Astrocyte (in vitro differentiated cells and primary cell): ENCODE measurements around the gene METTL2A. TPM values are rescaled to one million over a fixed set of nuclear protein-coding genes. Genes with fewer than 3 reads are reported as not detected.
A peak's percentile ranks its signal among the peaks of the same experiment; 100 is the strongest.
"Not testable (repeated sequence)": the region's sequence is repeated elsewhere in the genome, so short reads cannot be mapped to it uniquely, and the experiment has no call there.

Experiments used
- DNase-seq: peaks from one replicate; pipeline ENCODE4 v3.0.0-alpha.2; 2010; ENCODE audit warnings: low read depth
- FAIRE-seq: peaks from 2 replicates; lab custom pipeline; 2011; peaks lifted over from hg19 to GRCh38; lab: Jason Lieb, UNC
- H2AFZ ChIP-seq: 2 replicates; pipeline ENCODE4 v1.6.0; 2012; ENCODE audit warnings: low read depth, low read length, inconsistent platforms
- H3K27ac ChIP-seq: 2 replicates; pipeline ENCODE4 v1.5.1; 2011; ENCODE audit warnings: low read depth, low read length, inconsistent platforms
- H3K27me3 ChIP-seq: 2 replicates; pipeline ENCODE4 v1.6.0; 2011; ENCODE audit warnings: low read length, inconsistent platforms; ENCODE audit not compliant: insufficient read depth
- H3K36me3 ChIP-seq: 2 replicates; pipeline ENCODE4 v1.5.1; 2011; ENCODE audit warnings: low read length, inconsistent platforms; ENCODE audit not compliant: insufficient read depth
- H3K4me1 ChIP-seq: 2 replicates; pipeline ENCODE4 v1.5.1; 2011; ENCODE audit warnings: low read length, inconsistent platforms; ENCODE audit not compliant: insufficient read depth
- H3K4me2 ChIP-seq: 2 replicates; pipeline ENCODE4 v1.6.0; 2012; ENCODE audit warnings: low read length, inconsistent platforms
- H3K4me3 ChIP-seq: 2 replicates; pipeline ENCODE4 v1.5.1; 2011; ENCODE audit warnings: low read depth, mild to moderate bottlenecking, low read length, inconsistent platforms; ENCODE audit not compliant: insufficient read depth
- H3K79me2 ChIP-seq: 2 replicates; pipeline ENCODE4 v1.6.0; 2012; ENCODE audit warnings: mild to moderate bottlenecking, low read length, inconsistent platforms; ENCODE audit not compliant: insufficient read depth
- H3K9ac ChIP-seq: 2 replicates; pipeline ENCODE4 v1.6.0; 2012; ENCODE audit warnings: mild to moderate bottlenecking, low read length, inconsistent platforms
- H3K9me3 ChIP-seq: 2 replicates; pipeline ENCODE4 v1.5.1; 2012; ENCODE audit warnings: low read depth, mild to moderate bottlenecking, low read length, inconsistent platforms; ENCODE audit not compliant: insufficient read depth
- H4K20me1 ChIP-seq: 2 replicates; pipeline ENCODE4 v1.6.0; 2012; ENCODE audit warnings: low read length, inconsistent platforms; ENCODE audit not compliant: insufficient read depth
- H3K27ac Mint-ChIP-seq: one replicate; pipeline ENCODE4 v1.8.0; 2021; ENCODE audit warnings: mild to moderate bottlenecking, mixed read lengths; ENCODE audit not compliant: unreplicated experiment
- H3K27me3 Mint-ChIP-seq: one replicate; pipeline ENCODE4 v1.8.0; 2021; ENCODE audit warnings: low read depth, mixed read lengths; ENCODE audit not compliant: unreplicated experiment
- H3K36me3 Mint-ChIP-seq: one replicate; pipeline ENCODE4 v1.8.0; 2021; ENCODE audit warnings: low read depth, mixed read lengths; ENCODE audit not compliant: unreplicated experiment
- H3K4me1 Mint-ChIP-seq: one replicate; pipeline ENCODE4 v1.8.0; 2021; ENCODE audit warnings: low read depth, mixed read lengths; ENCODE audit not compliant: unreplicated experiment
- H3K4me3 Mint-ChIP-seq: one replicate; pipeline ENCODE4 v1.8.0; 2021; ENCODE audit warnings: mild to moderate bottlenecking, moderate library complexity, mixed read lengths; ENCODE audit not compliant: unreplicated experiment
- H3K9me3 Mint-ChIP-seq: one replicate; pipeline ENCODE4 v1.8.0; 2021; ENCODE audit warnings: mild to moderate bottlenecking, mixed read lengths; ENCODE audit not compliant: unreplicated experiment
- EZH2 ChIP-seq: IDR thresholded peaks from 2 replicates; pipeline ENCODE4 v1.6.1; 2012; ENCODE audit warnings: mild to moderate bottlenecking, low read length, inconsistent platforms; ENCODE audit not compliant: insufficient read depth
- total RNA-seq: library from RNA; stranded (reverse); gene quantifications from 2 replicates; pipeline ENCODE4 v1.2.1, GENCODE V29; 2021
- TF ChIP-seq, protein P1 (sequence below): IDR thresholded peaks from 2 replicates; pipeline ENCODE4 v1.5.1; 2011; ENCODE audit warnings: low read depth, mild to moderate bottlenecking, inconsistent platforms, low read length, moderate library complexity; ENCODE audit not compliant: insufficient read depth

METTL2A gene
- total RNA-seq, 1 donor from 2014 or later: 20.9 TPM

DNA sequence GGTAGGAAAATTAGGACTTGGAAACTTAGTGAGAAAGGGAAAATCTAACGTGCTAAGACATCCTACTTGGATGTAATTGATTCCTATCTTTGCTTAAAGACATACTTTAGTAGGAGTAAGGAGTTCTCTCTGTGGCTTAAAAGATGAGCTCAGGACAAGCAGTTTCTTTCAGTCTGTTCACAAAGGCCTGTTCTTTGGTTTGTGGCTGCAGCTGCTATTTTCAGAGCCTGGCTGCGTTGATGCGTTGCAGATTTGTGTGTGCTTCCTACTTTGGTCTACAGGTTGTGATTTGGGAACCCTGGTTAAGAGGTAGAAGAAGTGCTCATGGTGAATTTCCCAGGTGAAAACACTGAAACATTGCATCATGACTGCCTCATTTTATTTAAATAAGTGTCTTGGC is 30.4 kb downstream of the METTL2A start:
- not testable (repeated sequence) for H3K27me3 Mint-ChIP-seq, H2AFZ ChIP-seq, H3K36me3 ChIP-seq, H3K4me1 Mint-ChIP-seq, H3K79me2 ChIP-seq, H3K27ac ChIP-seq, H3K27me3 ChIP-seq, H3K9ac ChIP-seq, DNase-seq, H3K4me1 ChIP-seq, H3K9me3 Mint-ChIP-seq, H3K4me3 ChIP-seq, H3K9me3 ChIP-seq, H3K4me2 ChIP-seq, H3K4me3 Mint-ChIP-seq, H4K20me1 ChIP-seq, FAIRE-seq, H3K36me3 Mint-ChIP-seq
- peak overlapping the region; percentile 41 for H3K27ac Mint-ChIP-seq

DNA sequence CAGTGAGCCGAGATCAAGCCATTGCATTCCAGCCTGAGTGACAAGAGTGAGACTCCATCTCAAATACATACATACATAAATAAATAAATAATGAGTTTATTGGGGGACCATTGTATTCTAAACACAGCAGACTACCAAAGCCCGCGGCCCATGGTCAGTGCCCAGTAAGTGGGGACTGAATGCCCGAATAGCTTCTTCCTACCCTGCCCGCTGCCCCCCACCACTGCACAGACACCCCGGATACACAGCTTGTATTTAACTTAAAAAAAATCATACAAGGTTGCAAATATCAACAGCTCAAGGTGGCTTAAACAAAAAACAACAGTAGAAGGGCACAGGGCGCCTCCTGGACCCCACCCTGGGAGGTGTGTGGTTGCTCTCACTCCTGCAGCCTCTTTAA is 32.3 kb downstream of the METTL2A start:
- Mint-ChIP-seq H3K4me1 (peaks cover 3% of the 10 kb centered on the region), H3K27ac (no peak overlapping the region), H3K9me3 (no peaks in the 10 kb centered on the region), H3K27me3 (no peaks in the 10 kb centered on the region), H3K36me3 (no peaks in the 10 kb centered on the region), H3K4me3 (no peak overlapping the region)
- H3K4me1 ChIP-seq: no peaks in the 10 kb centered on the region
- H3K4me3 ChIP-seq: no peak overlapping the region
- H3K36me3 ChIP-seq: no peaks in the 10 kb centered on the region
- H4K20me1 ChIP-seq: no peaks in the 10 kb centered on the region
- no peaks in the 10 kb centered on the region for H3K27me3 ChIP-seq
- FAIRE-seq (no peak), DNase-seq (no peak)
- TF ChIP-seq EZH2: no peak
- TF ChIP-seq, protein P1, sequence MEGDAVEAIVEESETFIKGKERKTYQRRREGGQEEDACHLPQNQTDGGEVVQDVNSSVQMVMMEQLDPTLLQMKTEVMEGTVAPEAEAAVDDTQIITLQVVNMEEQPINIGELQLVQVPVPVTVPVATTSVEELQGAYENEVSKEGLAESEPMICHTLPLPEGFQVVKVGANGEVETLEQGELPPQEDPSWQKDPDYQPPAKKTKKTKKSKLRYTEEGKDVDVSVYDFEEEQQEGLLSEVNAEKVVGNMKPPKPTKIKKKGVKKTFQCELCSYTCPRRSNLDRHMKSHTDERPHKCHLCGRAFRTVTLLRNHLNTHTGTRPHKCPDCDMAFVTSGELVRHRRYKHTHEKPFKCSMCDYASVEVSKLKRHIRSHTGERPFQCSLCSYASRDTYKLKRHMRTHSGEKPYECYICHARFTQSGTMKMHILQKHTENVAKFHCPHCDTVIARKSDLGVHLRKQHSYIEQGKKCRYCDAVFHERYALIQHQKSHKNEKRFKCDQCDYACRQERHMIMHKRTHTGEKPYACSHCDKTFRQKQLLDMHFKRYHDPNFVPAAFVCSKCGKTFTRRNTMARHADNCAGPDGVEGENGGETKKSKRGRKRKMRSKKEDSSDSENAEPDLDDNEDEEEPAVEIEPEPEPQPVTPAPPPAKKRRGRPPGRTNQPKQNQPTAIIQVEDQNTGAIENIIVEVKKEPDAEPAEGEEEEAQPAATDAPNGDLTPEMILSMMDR: no peak
- no peaks in the 10 kb centered on the region for H3K79me2 ChIP-seq
- no peak overlapping the region for H3K4me2 ChIP-seq
- H3K9ac ChIP-seq: no peak overlapping the region
- no peaks in the 10 kb centered on the region for H3K9me3 ChIP-seq
- no peak overlapping the region for H2AFZ ChIP-seq
- H3K27ac ChIP-seq: no peak overlapping the region

DNA sequence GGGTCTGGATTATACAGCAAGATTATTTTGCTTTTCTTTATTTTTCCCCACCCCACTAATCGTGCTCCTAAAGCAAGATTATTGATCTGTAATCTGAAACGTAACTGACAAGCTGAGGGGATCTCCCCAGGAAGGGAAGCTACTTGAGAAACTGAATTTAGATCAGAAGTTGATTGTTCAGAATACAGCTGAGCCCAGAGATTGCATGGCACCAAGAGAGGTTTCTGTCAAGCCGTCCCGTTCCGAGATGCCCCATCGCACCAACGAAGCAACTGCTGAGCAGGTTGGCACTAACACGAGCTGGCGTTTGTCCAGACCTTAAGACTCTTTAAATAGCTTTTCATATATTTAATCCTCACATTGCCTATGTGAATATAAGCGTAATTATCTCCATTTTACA is 34.8 kb downstream of the METTL2A start:
- H3K36me3 Mint-ChIP-seq, H4K20me1 ChIP-seq, H3K4me3 Mint-ChIP-seq, H3K27me3 Mint-ChIP-seq, DNase-seq, H3K9me3 Mint-ChIP-seq, H3K79me2 ChIP-seq, H3K9ac ChIP-seq, H2AFZ ChIP-seq, H3K27ac ChIP-seq, H3K4me1 Mint-ChIP-seq, H3K27me3 ChIP-seq, H3K4me2 ChIP-seq, H3K9me3 ChIP-seq, H3K36me3 ChIP-seq, H3K27ac Mint-ChIP-seq, FAIRE-seq, H3K4me1 ChIP-seq, H3K4me3 ChIP-seq: not testable (repeated sequence)

DNA sequence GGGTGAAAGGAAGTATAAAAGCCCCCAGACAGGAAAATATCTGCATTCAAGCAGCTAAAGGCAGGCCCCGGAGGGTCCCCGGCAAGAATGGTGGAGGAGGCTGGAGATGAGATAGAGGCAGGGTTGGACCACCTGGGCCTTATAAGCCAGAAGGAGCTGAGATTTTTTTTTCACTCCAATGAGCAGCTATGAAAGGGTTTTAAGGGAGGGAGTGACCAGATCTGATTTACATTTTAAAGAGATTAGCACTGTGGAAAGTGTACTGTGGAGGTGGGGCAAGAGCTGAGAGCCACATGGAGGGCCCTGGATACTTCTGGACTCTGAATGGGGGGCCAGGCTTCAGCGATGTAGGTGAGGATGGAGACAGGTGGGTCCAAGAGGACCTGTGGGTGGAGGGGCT is 40.7 kb downstream of the METTL2A start:
- DNase-seq, H3K36me3 Mint-ChIP-seq, H3K27me3 Mint-ChIP-seq, H3K27ac ChIP-seq, H4K20me1 ChIP-seq, H3K27me3 ChIP-seq, H3K9me3 Mint-ChIP-seq, H3K4me3 ChIP-seq, H3K27ac Mint-ChIP-seq, H3K36me3 ChIP-seq, H3K4me3 Mint-ChIP-seq, H3K9me3 ChIP-seq, H3K4me1 Mint-ChIP-seq, H3K9ac ChIP-seq, H3K4me2 ChIP-seq, H2AFZ ChIP-seq, H3K4me1 ChIP-seq, FAIRE-seq, H3K79me2 ChIP-seq: not testable (repeated sequence)

DNA sequence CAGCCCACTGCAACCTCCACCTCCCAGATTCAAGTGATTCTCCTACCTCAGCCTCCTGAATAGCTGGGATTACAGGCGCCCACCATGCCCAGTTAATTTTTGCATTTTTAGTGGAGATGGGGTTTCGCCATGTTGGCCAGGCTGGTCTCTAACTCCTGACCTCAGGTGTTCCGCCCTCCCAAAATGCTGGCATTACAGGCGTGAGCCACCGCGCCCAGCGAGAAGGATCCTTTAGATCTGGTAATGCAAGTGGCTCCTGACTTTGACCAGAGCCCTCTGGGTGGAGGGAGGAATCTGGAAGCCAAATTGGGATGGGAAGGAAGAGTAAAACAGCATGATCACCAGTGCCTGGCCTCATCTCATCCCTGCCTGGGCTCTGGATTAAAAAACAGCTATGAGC is 41.6 kb downstream of the METTL2A start:
- H3K4me1 ChIP-seq, H3K4me2 ChIP-seq, H3K79me2 ChIP-seq, H3K4me3 Mint-ChIP-seq, H3K4me1 Mint-ChIP-seq, H3K4me3 ChIP-seq, H3K27ac Mint-ChIP-seq, H3K27me3 ChIP-seq, H3K27ac ChIP-seq, H3K9me3 Mint-ChIP-seq, H2AFZ ChIP-seq, H3K9ac ChIP-seq, H3K36me3 ChIP-seq, H3K27me3 Mint-ChIP-seq, H4K20me1 ChIP-seq, H3K9me3 ChIP-seq, DNase-seq, FAIRE-seq, H3K36me3 Mint-ChIP-seq: not testable (repeated sequence)
